SK-N-MC (cell line): Measurements from ENCODE around the gene ZBTB46.

Experiments
- EZH2 ChIP-seq: fragments of 200-600 bp; sonication (generic); IDR thresholded peaks from one replicate; pipeline ENCODE4 v1.6.1; 2017; ENCODE audit warnings: antibody characterized with exemption
- FOXP2 ChIP-seq: optimal IDR thresholded peaks from 2 replicates; pipeline ENCODE3; 2011; ENCODE audit warnings: mild to moderate bottlenecking, moderate library complexity; ENCODE audit not compliant: insufficient read depth; ENCODE audit errors: extremely low read length, control extremely low read depth
- POLR2AphosphoS5 ChIP-seq: IDR thresholded peaks from 2 replicates; pipeline ENCODE4 v1.6.1; 2012; ENCODE audit warnings: mild to moderate bottlenecking, low read depth, low read length, borderline replicate concordance

GRCh38 chr20:63868264-63868663, 37.2 kb upstream of the ZBTB46 start:
- TF ChIP-seq POLR2AphosphoS5 (no peak), EZH2 (no peak), FOXP2 (no peak)
